Stimulated activated naive CD4-positive, alpha-beta T cell (primary cell): ENCODE measurements around the gene KCNIP4.

Experiments
- DNase-seq, 6 experiments: peaks; one replicate each; lab custom pipeline; 2025; lab: John Stamatoyannopoulos, UW

The KCNIP4 gene

GRCh38 chr4:20944451-20944850 is 1004.1 kb downstream of the KCNIP4 start:
- DNase-seq: no peak

GRCh38 chr4:20938204-20938603 is 1010.4 kb downstream of the KCNIP4 start:
- no peak for DNase-seq

- no peak for DNase-seq
Measured at GRCh38 chr4:20926529-20926928, 1022.0 kb downstream of the KCNIP4 start.

- DNase-seq: no peak
Measured at GRCh38 chr4:20925176-20925575, 1023.4 kb downstream of the KCNIP4 start.

- no peak for DNase-seq
Measured at GRCh38 chr4:20922962-20923361, 1025.6 kb downstream of the KCNIP4 start.

- DNase-seq: peak in 3 of 6 experiments; percentile 4 to 10 (median 5)
Measured at GRCh38 chr4:20916106-20916505, 1032.5 kb downstream of the KCNIP4 start.

- no peak for DNase-seq
Measured at GRCh38 chr4:20904966-20905365, 1043.6 kb downstream of the KCNIP4 start.

GRCh38 chr4:20901851-20902250 is 1046.7 kb downstream of the KCNIP4 start:
- no peak for DNase-seq

GRCh38 chr4:20899591-20899990 is 1049.0 kb downstream of the KCNIP4 start:
- no peak for DNase-seq

GRCh38 chr4:20895988-20896387 is 1052.6 kb downstream of the KCNIP4 start:
- DNase-seq: no peak

- DNase-seq: no peak
Measured at GRCh38 chr4:20895208-20895607, 1053.4 kb downstream of the KCNIP4 start.

- DNase-seq: no peak
Measured at GRCh38 chr4:20890761-20891160, 1057.8 kb downstream of the KCNIP4 start.

GRCh38 chr4:20889901-20890300 is 1058.7 kb downstream of the KCNIP4 start:
- no peak for DNase-seq

GRCh38 chr4:20883677-20884076 is 1064.9 kb downstream of the KCNIP4 start:
- no peak for DNase-seq

GRCh38 chr4:20883231-20883630 is 1065.3 kb downstream of the KCNIP4 start:
- no peak for DNase-seq

GRCh38 chr4:20882500-20882899 is 1066.1 kb downstream of the KCNIP4 start:
- no peak for DNase-seq

GRCh38 chr4:20881658-20882057 is 1066.9 kb downstream of the KCNIP4 start:
- DNase-seq: no peak

GRCh38 chr4:20878806-20879205 is 1069.8 kb downstream of the KCNIP4 start:
- no peak for DNase-seq

GRCh38 chr4:20870436-20870835 is 1078.1 kb downstream of the KCNIP4 start:
- DNase-seq: no peak

- DNase-seq: no peak
Measured at GRCh38 chr4:20868108-20868507, 1080.5 kb downstream of the KCNIP4 start.

- DNase-seq: no peak
Measured at GRCh38 chr4:20860878-20861277, 1087.7 kb downstream of the KCNIP4 start.

- DNase-seq: no peak
Measured at GRCh38 chr4:20859097-20859781, 1089.3 kb downstream of the KCNIP4 start.

GRCh38 chr4:20857081-20857480 is 1091.5 kb downstream of the KCNIP4 start:
- DNase-seq: no peak

GRCh38 chr4:20847124-20847747 is 1101.3 kb downstream of the KCNIP4 start:
- DNase-seq: no peak
